ENCODE results near the gene TNFSF10. TPM values are rescaled to one million over a fixed set of nuclear protein-coding genes. Genes with fewer than 3 reads are reported as not detected.
"Not testable (repeated sequence)": the region's sequence is repeated elsewhere in the genome, so short reads cannot be mapped to it uniquely, and the experiment has no call there.

TNFSF10 gene
- total RNA-seq, 1 donor from 2014 or later: 6.3 TPM

- DNase-seq (ENCODE audit: low spot score): no peak
Observed at GRCh38 chr3:172544404-172544803, 21.2 kb upstream of the TNFSF10 start.

DNA sequence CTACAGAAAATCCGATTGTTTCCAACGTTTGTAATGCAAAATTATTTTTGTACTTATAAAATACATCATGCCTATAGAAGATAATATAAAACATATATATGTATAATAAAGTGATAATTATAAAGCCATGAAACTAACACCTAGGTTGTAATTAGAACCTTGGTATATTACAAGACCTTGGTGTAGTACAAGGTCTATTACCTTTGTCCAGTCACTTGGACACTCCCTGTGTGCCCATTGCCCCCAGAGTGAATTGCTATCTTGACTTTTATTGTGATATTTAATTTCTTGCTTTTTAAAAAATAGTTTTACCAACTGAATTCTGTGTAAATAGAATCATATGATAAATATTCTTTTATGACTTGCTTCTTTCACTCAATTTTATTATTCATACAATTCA is 20.7 kb upstream of the TNFSF10 start:
- no peak for DNase-seq (ENCODE audit: low spot score)

DNA sequence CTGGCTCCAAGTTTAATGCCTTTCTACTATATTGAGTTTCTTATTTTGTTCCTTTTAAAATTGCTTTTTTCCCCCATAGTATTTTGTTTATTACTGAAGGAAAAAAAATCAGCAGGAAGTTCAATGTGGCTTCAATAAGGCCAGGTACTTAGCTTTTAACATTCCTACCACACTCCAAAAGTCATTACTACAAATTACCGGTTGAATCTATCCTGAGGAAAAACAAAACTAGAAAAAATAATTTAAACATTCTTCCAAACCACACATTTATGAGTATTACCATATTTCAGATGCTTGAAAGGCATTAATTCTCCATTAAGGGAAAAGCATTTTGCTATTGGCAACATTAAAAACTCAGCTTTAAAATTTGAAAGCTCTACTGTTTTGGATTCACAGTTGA is 20.2 kb upstream of the TNFSF10 start:
- DNase-seq (ENCODE audit: low spot score): no peak

GRCh38 chr3:172542999-172543398 is 19.8 kb upstream of the TNFSF10 start:
- peak; percentile 10 for DNase-seq (ENCODE audit: low spot score)

GRCh38 chr3:172541945-172542488 is 18.8 kb upstream of the TNFSF10 start:
- DNase-seq (ENCODE audit: low spot score): no peak

- no peak for DNase-seq (ENCODE audit: low spot score)
Observed at GRCh38 chr3:172540049-172540448, 16.8 kb upstream of the TNFSF10 start.

DNA sequence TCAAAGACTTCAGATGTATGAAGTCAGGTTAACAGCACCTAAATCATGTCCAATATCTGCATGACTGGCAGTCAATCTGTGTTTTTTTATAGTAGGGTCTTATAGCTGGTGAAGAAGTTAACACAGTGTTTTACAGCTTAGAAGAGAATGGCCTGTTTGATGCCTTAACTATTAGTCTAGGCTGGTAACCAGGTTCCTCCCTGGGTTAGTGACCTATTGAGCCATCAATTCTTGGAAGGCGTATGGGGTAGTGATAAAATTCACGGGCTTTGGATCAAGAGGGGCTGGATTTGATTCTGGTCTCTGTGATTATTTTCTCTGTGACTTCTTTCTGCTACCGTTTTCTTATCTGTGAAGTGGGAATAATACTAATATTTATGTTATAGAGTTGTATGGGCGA is 16.0 kb upstream of the TNFSF10 start:
- DNase-seq (ENCODE audit: low spot score): no peak

- no peak for DNase-seq (ENCODE audit: low spot score)
Observed at GRCh38 chr3:172538368-172539151, 15.3 kb upstream of the TNFSF10 start.

DNA sequence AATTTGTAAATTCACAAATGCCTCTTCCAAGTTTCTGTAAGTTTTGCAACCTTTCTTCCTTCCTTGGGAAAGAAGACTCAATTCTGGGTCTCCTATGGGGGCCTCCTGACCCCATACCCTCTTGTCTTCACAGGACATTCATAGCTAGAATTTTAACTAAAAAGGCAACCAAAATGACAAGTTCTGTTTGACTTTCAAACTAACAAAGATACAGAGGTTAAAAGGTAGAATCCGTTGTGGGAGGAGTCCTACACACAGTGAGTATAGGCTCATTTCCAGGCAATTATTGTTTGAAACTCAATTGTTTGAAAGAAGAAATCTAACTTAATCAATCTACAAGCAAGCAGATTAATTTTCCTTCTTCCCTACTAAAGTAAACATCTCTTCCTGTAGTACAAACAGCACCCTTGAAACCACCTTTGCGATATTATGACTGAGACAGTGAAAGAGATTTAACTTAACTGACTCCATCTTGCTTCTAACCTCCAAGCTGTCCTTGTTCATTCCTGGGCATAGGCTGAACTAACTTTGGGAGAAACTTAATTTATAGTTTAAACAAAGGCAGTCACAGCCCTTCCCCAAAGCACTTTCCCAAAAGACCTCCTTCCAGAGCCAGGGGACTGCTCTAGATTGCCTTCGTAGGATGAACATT is 14.4 kb upstream of the TNFSF10 start:
- no peak for DNase-seq (ENCODE audit: low spot score)

- no peak for DNase-seq (ENCODE audit: low spot score)
Observed at GRCh38 chr3:172536993-172537419, 13.8 kb upstream of the TNFSF10 start.

DNA sequence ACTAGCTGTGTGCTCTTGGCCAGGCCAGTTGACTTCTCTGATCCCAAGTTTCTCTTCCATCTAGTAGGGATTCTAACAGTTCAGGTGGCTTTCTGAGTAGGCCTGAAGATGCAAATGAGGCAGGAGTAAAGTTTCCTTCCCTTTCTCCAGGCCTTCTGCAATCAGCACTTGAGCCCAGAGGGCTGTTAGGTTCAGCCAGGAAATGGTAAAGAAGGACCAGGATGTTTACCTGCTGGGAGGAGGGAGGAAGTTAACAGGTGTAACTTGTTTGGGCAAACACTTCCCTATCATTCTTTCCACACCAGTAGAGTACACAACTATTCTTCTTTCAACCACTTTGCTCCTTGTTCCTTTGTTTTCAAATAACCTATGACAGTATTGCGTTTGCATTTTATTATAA is 13.3 kb upstream of the TNFSF10 start:
- DNase-seq (ENCODE audit: low spot score): no peak

DNA sequence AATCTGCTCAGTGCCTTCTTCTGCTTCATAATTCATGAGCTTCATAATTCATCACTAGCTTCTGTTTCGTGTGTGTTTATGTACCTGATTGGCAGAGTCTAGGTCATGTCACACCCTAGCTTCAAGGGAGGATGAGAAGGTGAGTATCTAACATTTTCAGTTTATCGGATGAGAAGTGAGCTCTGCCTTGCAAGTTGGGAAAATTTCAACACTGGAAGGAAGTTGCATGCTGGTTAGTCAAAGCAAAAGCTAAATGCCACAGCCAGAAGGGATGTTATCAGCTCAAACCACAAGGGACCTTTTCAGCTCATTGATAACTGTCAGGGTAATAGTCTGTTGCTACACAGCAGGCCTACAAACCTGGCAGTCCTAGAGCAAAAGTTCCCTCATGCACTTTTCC is 7.3 kb upstream of the TNFSF10 start:
- no peak for DNase-seq (ENCODE audit: low spot score)

- DNase-seq (ENCODE audit: low spot score): no peak
Observed at GRCh38 chr3:172530101-172530561, 6.9 kb upstream of the TNFSF10 start.

DNA sequence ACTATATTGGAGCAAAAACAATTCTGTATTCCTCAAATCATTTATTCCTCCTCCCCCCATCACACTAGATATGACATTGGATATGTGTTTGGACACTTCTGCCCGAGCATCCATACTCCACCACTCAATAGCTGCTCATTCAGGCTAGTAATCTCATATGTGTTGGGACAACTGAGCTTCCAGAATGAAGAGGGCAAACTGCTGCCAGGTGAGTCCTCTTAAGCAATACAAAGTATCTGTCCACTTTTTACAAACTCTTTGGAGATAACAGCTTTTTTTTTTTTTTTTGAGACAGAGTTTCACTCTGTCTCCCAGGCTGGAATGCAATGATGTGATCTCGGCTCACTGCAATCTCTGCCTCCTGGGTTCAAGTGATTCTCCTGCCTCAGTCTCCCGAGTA is 5.4 kb upstream of the TNFSF10 start:
- DNase-seq (ENCODE audit: low spot score): no peak

DNA sequence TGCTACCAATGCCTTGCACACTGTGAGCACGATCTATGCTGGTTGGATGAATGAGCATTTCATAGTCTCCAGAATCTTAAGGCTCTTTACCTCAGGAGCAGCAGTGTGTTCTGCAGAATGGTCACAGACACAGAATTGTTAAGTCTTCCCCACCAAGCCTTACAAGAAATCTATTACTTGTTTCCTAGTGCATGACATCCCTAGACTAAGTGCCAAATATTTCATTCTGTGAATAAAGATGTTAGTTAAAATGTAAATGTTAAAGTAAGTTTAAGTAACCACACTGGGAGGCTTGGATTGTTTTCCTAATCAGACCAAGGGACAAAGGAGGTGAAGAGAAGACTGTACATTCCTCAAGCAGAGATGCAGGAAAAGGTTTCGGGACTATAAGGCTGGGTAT is 4.1 kb upstream of the TNFSF10 start:
- no peak for DNase-seq (ENCODE audit: low spot score)

- no peak for DNase-seq (ENCODE audit: low spot score)
Observed at GRCh38 chr3:172525116-172525613, 1.9 kb upstream of the TNFSF10 start.

DNA sequence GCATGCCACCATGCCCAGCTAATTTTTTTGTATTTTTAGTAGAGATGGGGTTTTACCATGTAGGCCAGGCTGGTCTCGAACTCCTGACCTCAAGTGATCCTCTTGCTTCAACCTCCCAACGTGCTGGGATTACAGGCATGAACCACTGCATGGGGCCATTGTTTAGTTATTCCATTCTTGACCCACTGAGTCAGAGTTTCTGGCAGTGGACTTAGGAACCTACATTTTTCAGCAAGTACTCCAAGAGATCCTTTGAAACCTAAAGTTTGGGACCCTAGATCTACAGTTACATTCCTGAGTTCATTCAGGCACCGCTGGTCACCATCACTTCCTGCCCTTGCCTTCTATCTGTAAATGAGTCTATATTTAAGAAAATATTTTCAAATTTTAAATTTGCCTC is 1.4 kb upstream of the TNFSF10 start:
- no peak for DNase-seq (ENCODE audit: low spot score)

DNA sequence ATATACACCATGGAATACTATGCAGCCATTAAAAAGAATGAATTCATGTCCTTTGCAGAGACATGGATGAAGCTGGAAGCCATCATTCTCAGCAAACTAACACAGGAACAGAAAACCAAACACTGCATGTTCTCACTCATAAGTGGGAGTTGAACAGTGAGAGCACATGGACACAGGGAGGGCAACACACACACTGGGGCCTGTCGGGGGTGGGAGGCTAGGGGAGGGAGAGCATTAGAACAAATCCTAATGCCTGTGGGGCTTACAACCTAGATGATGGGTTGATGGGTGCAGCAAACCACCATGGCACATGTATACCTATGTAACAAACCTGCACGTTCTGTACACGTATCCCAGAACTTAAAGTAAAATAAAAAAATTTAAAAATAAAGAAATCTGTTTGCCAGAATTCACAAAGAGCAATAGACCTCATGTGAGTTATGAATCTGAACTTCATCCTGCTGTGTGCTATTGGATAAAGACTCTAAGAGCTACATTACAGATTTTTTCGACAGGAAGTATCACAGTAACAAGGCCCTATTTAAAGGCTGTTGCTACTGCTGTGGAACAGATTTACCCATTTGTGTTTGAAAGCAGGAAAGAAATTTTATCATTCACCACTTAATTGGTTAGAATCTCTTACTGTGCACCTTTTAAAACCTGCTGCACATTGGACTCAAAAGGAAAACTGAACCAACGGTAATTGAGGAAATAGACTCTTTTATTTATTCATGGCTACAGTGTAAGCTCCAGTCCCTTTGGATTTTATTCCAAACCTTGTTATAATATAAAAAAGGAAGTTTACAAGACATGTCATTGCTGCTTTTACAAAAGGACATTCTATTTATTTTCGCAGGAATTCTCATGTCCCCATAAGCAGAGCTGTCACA is 1.1 kb downstream of the TNFSF10 start:
- not testable (repeated sequence) for DNase-seq (ENCODE audit: low spot score)

DNA sequence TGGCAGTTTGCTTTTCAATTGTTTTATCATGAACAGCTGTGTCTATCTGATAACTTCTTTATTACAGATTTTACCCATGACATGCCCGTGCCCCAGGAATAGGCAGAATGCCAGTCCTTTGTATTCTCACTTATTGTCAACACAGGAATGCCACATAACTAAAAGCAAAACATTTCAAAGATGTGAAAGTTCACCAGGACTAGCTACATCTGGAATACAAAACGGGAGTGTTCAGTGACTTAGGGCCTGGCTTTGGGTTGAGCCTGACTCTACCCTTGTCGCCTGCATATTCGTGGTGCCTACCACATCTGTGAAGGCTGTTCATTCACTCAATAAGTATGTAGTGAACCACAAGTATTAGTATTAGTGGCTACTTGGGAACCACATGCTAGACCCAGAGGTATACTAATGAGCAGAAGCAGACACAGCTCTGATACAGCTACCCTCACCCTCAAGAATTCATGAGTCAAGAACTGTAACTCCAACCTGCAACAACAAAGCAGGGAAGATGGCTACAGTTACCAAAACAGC is 2.9 kb downstream of the TNFSF10 start:
- DNase-seq (ENCODE audit: low spot score): peak; percentile 18

DNA sequence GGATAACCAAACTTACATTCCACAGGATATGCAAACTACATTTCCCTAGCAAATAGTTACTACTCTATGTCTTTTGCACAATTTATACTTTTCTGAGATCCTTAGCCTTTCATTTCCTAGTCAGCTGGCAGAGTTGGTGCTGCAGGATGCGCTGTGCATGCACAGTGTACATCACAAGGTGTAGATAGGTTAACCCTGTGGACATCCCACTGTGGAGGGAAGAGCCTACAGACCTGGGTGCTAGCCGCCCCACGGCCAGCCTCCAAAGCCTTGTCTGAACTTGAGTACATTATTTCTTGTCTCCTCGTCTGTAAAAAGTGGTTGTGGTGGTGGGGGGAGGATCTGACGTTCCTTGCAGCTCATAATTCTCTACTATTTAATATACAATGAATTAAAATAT is 3.5 kb downstream of the TNFSF10 start:
- DNase-seq (ENCODE audit: low spot score): no peak

- no peak for DNase-seq (ENCODE audit: low spot score)
Observed at GRCh38 chr3:172518929-172519640, 4.1 kb downstream of the TNFSF10 start.
